Liver (tissue), 9 donors: ENCODE results near the gene GFOD2. TPM values are rescaled to one million over a fixed set of nuclear protein-coding genes. Genes with fewer than 3 reads are reported as not detected.
A peak's percentile ranks its signal among the peaks of the same experiment; 100 is the strongest.

Experiments used
- DNase-seq: peaks from one replicate; pipeline ENCODE4 v3.0.0-alpha.2; 2017; ENCODE audit warnings: low spot score
- H3K27ac ChIP-seq, 2 donors: one replicate each; pipeline ENCODE4 v1.7.0; 2013; ENCODE audit warnings: inconsistent platforms in 2 of 2, low read length in 2 of 2, control low read depth in 1 of 2, low read depth in 1 of 2, mild to moderate bottlenecking in 1 of 2
- H3K27me3 ChIP-seq, 4 donors: one replicate each; pipeline versions ENCODE4 v1.6.1 to v1.7.0; 2013; ENCODE audit warnings: low read length in 3 of 4, inconsistent platforms in 1 of 4, mild to moderate bottlenecking in 1 of 4, moderate library complexity in 1 of 4; ENCODE audit not compliant: control insufficient read depth in 4 of 4, insufficient read depth in 4 of 4
- H3K36me3 ChIP-seq, 4 donors: one replicate each; pipeline versions ENCODE4 v1.6.1 to v1.7.0; 2013; ENCODE audit warnings: low read length in 3 of 4, mild to moderate bottlenecking in 3 of 4, low read depth in 1 of 4, moderate library complexity in 1 of 4; ENCODE audit not compliant: control insufficient read depth in 4 of 4, insufficient read depth in 3 of 4
- H3K4me1 ChIP-seq, 4 donors: one replicate each; pipeline versions ENCODE4 v1.6.1 to v1.7.0; 2013; ENCODE audit warnings: low read length in 3 of 4, mild to moderate bottlenecking in 3 of 4, moderate library complexity in 1 of 4; ENCODE audit not compliant: control insufficient read depth in 4 of 4, insufficient read depth in 4 of 4
- H3K4me3 ChIP-seq, 3 donors: one replicate each; pipeline versions ENCODE4 v1.6.1 to v1.7.0; 2013; ENCODE audit warnings: low read length in 3 of 3, control low read depth in 1 of 3, low read depth in 1 of 3, mild to moderate bottlenecking in 1 of 3
- H3K9ac ChIP-seq, 2 donors: one replicate each; pipeline ENCODE4 v1.7.0; 2013; ENCODE audit warnings: low read length in 2 of 2, mild to moderate bottlenecking in 2 of 2, moderate library complexity in 2 of 2, control low read depth in 1 of 2, low read depth in 1 of 2
- H3K9me3 ChIP-seq, 4 donors: one replicate each; pipeline versions ENCODE4 v1.6.1 to v1.7.0; 2013; ENCODE audit warnings: low read length in 3 of 4; ENCODE audit not compliant: control insufficient read depth in 4 of 4
- ATF3 ChIP-seq: IDR thresholded peaks from 2 replicates; pipeline ENCODE4 v1.6.1; 2016; ENCODE audit warnings: antibody characterized with exemption
- CTCF ChIP-seq: fragments of 150-350 bp; IDR thresholded peaks from 2 replicates; pipeline ENCODE4 v1.5.1; 2017; ENCODE audit warnings: improper control_type of control experiment, low read depth, low read length; ENCODE audit not compliant: missing input control
- EGR1 ChIP-seq, 2 donors: IDR thresholded peaks; 2 replicates each; pipeline ENCODE4 v1.6.1; 2016 to 2018; ENCODE audit warnings: antibody characterized with exemption in 2 of 2, low read depth in 2 of 2
- FOXA1 ChIP-seq: IDR thresholded peaks from 2 replicates; pipeline ENCODE4 v1.6.1; 2016; ENCODE audit warnings: antibody characterized with exemption
- GABPA ChIP-seq, 2 donors: IDR thresholded peaks in 1 of 2; conservative IDR thresholded peaks in 1 of 2; 2 replicates each; pipeline ENCODE4 v1.6.1; 2016; ENCODE audit warnings: antibody characterized with exemption in 2 of 2, mild to moderate bottlenecking in 1 of 2, moderate library complexity in 1 of 2
- HNF4A ChIP-seq, 2 donors: conservative IDR thresholded peaks; 2 replicates each; pipeline ENCODE4 v1.6.1; 2016; ENCODE audit warnings: antibody characterized with exemption in 2 of 2, mild to moderate bottlenecking in 2 of 2
- HNF4G ChIP-seq: IDR thresholded peaks from 2 replicates; pipeline ENCODE4 v1.6.1; 2016; ENCODE audit warnings: antibody characterized with exemption
- JUND ChIP-seq, 2 donors: IDR thresholded peaks; 2 replicates each; pipeline ENCODE4 v1.6.1; 2016; ENCODE audit warnings: antibody characterized with exemption in 2 of 2
- NR2F2 ChIP-seq: IDR thresholded peaks from 2 replicates; pipeline ENCODE4 v1.6.1; 2016; ENCODE audit warnings: antibody characterized with exemption
- RAD21 ChIP-seq, 2 donors: IDR thresholded peaks; 2 replicates each; pipeline ENCODE4 v1.6.1; 2016; ENCODE audit warnings: antibody characterized with exemption in 2 of 2, mild to moderate bottlenecking in 2 of 2
- SP1 ChIP-seq: IDR thresholded peaks from 2 replicates; pipeline ENCODE4 v1.6.1; 2018; ENCODE audit warnings: antibody characterized with exemption, mild to moderate bottlenecking
- TAF1 ChIP-seq: conservative IDR thresholded peaks from 2 replicates; pipeline ENCODE4 v1.6.1; 2016; ENCODE audit warnings: antibody characterized with exemption, mild to moderate bottlenecking
- YY1 ChIP-seq: IDR thresholded peaks from 2 replicates; pipeline ENCODE4 v1.6.1; 2016; ENCODE audit warnings: antibody characterized with exemption, mild to moderate bottlenecking
- ZBTB33 ChIP-seq: IDR thresholded peaks from 2 replicates; pipeline ENCODE4 v1.6.1; 2016; ENCODE audit warnings: antibody characterized with exemption
- WGBS: extraction: QIAGEN DNeasy Blood & Tissue Kit; methylation state at CpG from one replicate; pipeline ENCODE4 v1.1.7; 2013; 5-methylcytosine and 5-hydroxymethylcytosine counted together
- polyA plus RNA-seq, 2 donors: library from polyadenylated mRNA; stranded (reverse) in 1 of 2; unstranded in 1 of 2; fragments of 200-250 nt in 1 of 2; fragments of >200 nt in 1 of 2; fragmentation: Nextera tagmentation in 1 of 2; extraction: Ambion mirVana in 1 of 2; gene quantifications; one replicate each; pipeline versions ENCODE4 v1.2.1 to v1.2.3, GENCODE V29; 2013 to 2015
- total RNA-seq, 2 donors: library from RNA; depleted of rRNA; stranded (reverse); fragments of >200 nt; gene quantifications; one replicate each; pipeline ENCODE4 v1.2.3, GENCODE V29; 2014
- donor health status: healthy.
- donor health status: healthy.
- donor health status: healthy.
- donor health status: healthy.
- donor health status: healthy.

Gene GFOD2
- total and polyA plus RNA-seq, 4 donors: 12.7 to 48.8 (median 28.9) TPM

- H3K27me3 ChIP-seq: no peaks in the 10 kb centered on the region
- no peaks in the 10 kb centered on the region for H3K9me3 ChIP-seq
- peak; percentile 83 for DNase-seq
- peak within 1 kb of the TSS; percentile 91 to 98 for H3K27ac ChIP-seq
- under 1% methylated on average over 48 of the region's 48 CpGs for WGBS
- peaks cover 0 to 1% (median 0%) of the 10 kb centered on the region in 4 donors for H3K36me3 ChIP-seq
- peak within 1 kb of the TSS; percentile 73 to 98 (median 77) for H3K4me3 ChIP-seq
- TF ChIP-seq JUND (IDR thresholded peaks at IDR 0.05) (peak in 1 of 2 donors; percentile 52), HNF4A (conservative IDR thresholded peaks at IDR 0.05) (peak in 1 of 2 donors; percentile 6), CTCF (peak; percentile 18), YY1 (peak; percentile 5), RAD21 (IDR thresholded peaks at IDR 0.05) (no peak), FOXA1 (no peak), ATF3 (peak; percentile 83), GABPA (IDR thresholded peaks at IDR 0.05 in 1 of 2, conservative IDR thresholded peaks at IDR 0.05 in 1 of 2) (no peak)
- H3K4me1 ChIP-seq: peaks cover 11 to 52% (median 37%) of the 10 kb centered on the region in 4 donors
- H3K9ac ChIP-seq: peak within 1 kb of the TSS; percentile 36 to 79
Measured at GRCh38 chr16:67660564-67661028, 58.5 kb downstream of the GFOD2 start, which contains the start of gene PARD6A. Gene PARD6A, plus strand, starts transcription at chr16:67660960. Its CDS starts 79 bp downstream, at chr16:67661039.

GRCh38 chr16:67659675-67660563, 59.2 kb downstream of the GFOD2 start, which contains the start of gene ACD:
Gene ACD, minus strand, starts transcription at chr16:67660260. Its CDS starts 40 bp downstream, at chr16:67660220.
- Histone ChIP-seq H3K27me3 (no peaks in the 10 kb centered on the region), H3K9ac (peak within 1 kb of the TSS; percentile 36 to 79), H3K4me1 (peaks cover 11 to 52% (median 36%) of the 10 kb centered on the region in 4 donors), H3K4me3 (peak within 1 kb of the TSS; percentile 73 to 98 (median 77)), H3K36me3 (peaks cover 0 to 1% (median 0%) of the 10 kb centered on the region in 4 donors), H3K27ac (peak within 1 kb of the TSS; percentile 91 to 98), H3K9me3 (no peaks in the 10 kb centered on the region)
- no peak for TF ChIP-seq NR2F2
- peak in 1 of 2 donors; percentile 82 for TF ChIP-seq GABPA (IDR thresholded peaks at IDR 0.05 in 1 of 2, conservative IDR thresholded peaks at IDR 0.05 in 1 of 2)
- peak; percentile 5 for TF ChIP-seq SP1
- no peak for TF ChIP-seq TAF1
- no peak for TF ChIP-seq HNF4G
- TF ChIP-seq JUND (IDR thresholded peaks at IDR 0.05): no peak
- no peak for TF ChIP-seq ZBTB33
- no peak for TF ChIP-seq RAD21 (IDR thresholded peaks at IDR 0.05)
- peak; percentile 38 for TF ChIP-seq YY1
- no peak for TF ChIP-seq EGR1 (IDR thresholded peaks at IDR 0.05; ENCODE audit: low read depth in 2 of 2)
- under 1% methylated on average over 83 of the region's 83 CpGs for WGBS
- peak; percentile 95 for DNase-seq
